IMR-90 (cell line): ENCODE results near the gene GABRR3. TPM values are rescaled to one million over a fixed set of nuclear protein-coding genes. Genes with fewer than 3 reads are reported as not detected.

Experiments
- ATAC-seq: fragments of 200-7000 bp; cut with Tn5 transposase; 2 replicates; pipeline ENCODE4 v1.9.1; 2020; ENCODE audit warnings: low read depth, mild to moderate bottlenecking, moderate library complexity
- BruUV-seq: library from RNA; stranded (reverse); fragments of 400-500 nt; replicated peaks from 2 replicates; lab custom pipeline; 2021; lab: Mats Ljungman, UMichigan
- CTCF ChIA-PET: fragments of 300-600 bp; formaldehyde crosslinking; extraction: SDS; loops from one replicate; lab custom pipeline; 2021; ENCODE audit warnings: antibody characterized with exemption; lab: Yijun Ruan, JAX
- POLR2A ChIA-PET: fragments of 300-600 bp; sonication (Branson Sonifier 250); formaldehyde crosslinking; loops from one replicate; lab custom pipeline; 2022; ENCODE audit warnings: antibody characterized with exemption; ENCODE audit not compliant: unreplicated experiment; lab: Charles Lee
- DNase-seq: peaks from one replicate; pipeline ENCODE4 v3.0.0; 2013
- H2AFZ ChIP-seq: replicated peaks from 2 replicates; pipeline ENCODE3; 2013; ENCODE audit warnings: low read length, mild to moderate bottlenecking; ENCODE audit not compliant: poor library complexity
- H2AK5ac ChIP-seq: 2 replicates; pipeline ENCODE4 v1.6.1; 2013; ENCODE audit warnings: low read depth, low read length, inconsistent platforms
- H2AK9ac ChIP-seq: replicated peaks from 2 replicates; pipeline ENCODE3; 2013; ENCODE audit warnings: mild to moderate bottlenecking, low read depth, low read length, moderate library complexity; ENCODE audit not compliant: poor library complexity
- H2BK120ac ChIP-seq: 2 replicates; pipeline ENCODE4 v1.6.1; 2013; ENCODE audit warnings: low read depth, low read length, inconsistent platforms
- H2BK15ac ChIP-seq: 3 replicates; pipeline ENCODE4 v1.6.1; 2013; ENCODE audit warnings: low read depth, low read length, inconsistent platforms
- H2BK20ac ChIP-seq: 2 replicates; pipeline ENCODE4 v1.6.1; 2013; ENCODE audit warnings: low read depth, mild to moderate bottlenecking, inconsistent platforms, low read length, moderate library complexity
- H2BK5ac ChIP-seq: 2 replicates; pipeline ENCODE4 v1.6.1; 2013; ENCODE audit warnings: mild to moderate bottlenecking, low read depth, low read length, inconsistent platforms; ENCODE audit not compliant: poor library complexity, severe bottlenecking
- H3K14ac ChIP-seq: replicated peaks from 2 replicates; pipeline ENCODE4 v1.6.1; 2013; ENCODE audit warnings: low read depth, low read length, inconsistent platforms
- H3K18ac ChIP-seq: 2 replicates; pipeline ENCODE4 v1.6.1; 2013; ENCODE audit warnings: low read depth, low read length, control low read depth
- H3K23ac ChIP-seq: 2 replicates; pipeline ENCODE4 v1.6.1; 2013; ENCODE audit warnings: low read depth, low read length, inconsistent platforms
- H3K27ac ChIP-seq: 2 replicates; pipeline ENCODE4 v1.5.1; 2013; ENCODE audit warnings: mild to moderate bottlenecking, control low read depth, low read length; ENCODE audit not compliant: insufficient read depth
- H3K27me3 ChIP-seq: 2 replicates; pipeline ENCODE4 v1.6.1; 2013; ENCODE audit warnings: low read length; ENCODE audit not compliant: control insufficient read depth, insufficient read depth
- H3K36me3 ChIP-seq: 2 replicates; pipeline ENCODE4 v1.6.1; 2013; ENCODE audit warnings: low read length, mixed read lengths; ENCODE audit not compliant: control insufficient read depth, insufficient read depth
- H3K4ac ChIP-seq: 2 replicates; pipeline ENCODE4 v1.6.1; 2013; ENCODE audit warnings: low read depth, low read length, inconsistent platforms
- H3K4me1 ChIP-seq: 2 replicates; pipeline ENCODE4 v1.6.1; 2013; ENCODE audit warnings: low read length, mixed read lengths; ENCODE audit not compliant: control insufficient read depth, insufficient read depth
- H3K4me2 ChIP-seq: 2 replicates; pipeline ENCODE4 v1.6.1; 2013; ENCODE audit warnings: low read depth, mild to moderate bottlenecking, control low read depth, low read length, moderate library complexity
- H3K4me3 ChIP-seq: 2 replicates; pipeline ENCODE4 v1.5.1; 2013; ENCODE audit warnings: low read depth, mild to moderate bottlenecking, control low read depth, low read length, moderate library complexity; ENCODE audit not compliant: insufficient read depth
- H3K56ac ChIP-seq: 2 replicates; pipeline ENCODE4 v1.6.1; 2013; ENCODE audit warnings: low read length, inconsistent platforms; ENCODE audit not compliant: insufficient read depth; ENCODE audit errors: extremely low read depth
- H3K79me1 ChIP-seq, 2 experiments: 2 replicates each; pipeline ENCODE4 v1.6.1; 2013; ENCODE audit warnings: low read length in 2 of 2, inconsistent platforms in 1 of 2, low read depth in 1 of 2
- H3K9ac ChIP-seq: 2 replicates; pipeline ENCODE4 v1.6.1; 2013; ENCODE audit warnings: low read depth, low read length, control low read depth
- H3K9me1 ChIP-seq: 2 replicates; pipeline ENCODE4 v1.6.1; 2013; ENCODE audit warnings: low read length, inconsistent platforms; ENCODE audit not compliant: insufficient read depth
- H3K9me3 ChIP-seq: 2 replicates; pipeline ENCODE4 v1.6.1; 2013; ENCODE audit warnings: low read length; ENCODE audit not compliant: control insufficient read depth, insufficient read depth
- H4K20me1 ChIP-seq: 2 replicates; pipeline ENCODE4 v1.6.1; 2013; ENCODE audit warnings: low read length, inconsistent platforms; ENCODE audit not compliant: insufficient read depth
- H4K5ac ChIP-seq: 2 replicates; pipeline ENCODE4 v1.6.1; 2013; ENCODE audit warnings: mild to moderate bottlenecking, low read depth, low read length, control low read depth
- H4K8ac ChIP-seq, 2 experiments: 2 replicates each; pipeline ENCODE4 v1.6.1; 2013; ENCODE audit warnings: low read depth in 2 of 2, low read length in 2 of 2, control low read depth in 1 of 2, inconsistent platforms in 1 of 2
- H4K91ac ChIP-seq: 2 replicates; pipeline ENCODE4 v1.6.1; 2013; ENCODE audit warnings: low read depth, low read length, inconsistent platforms; ENCODE audit not compliant: insufficient read depth
- USF2 ChIP-seq: fragments of 150-350 bp; IDR thresholded peaks from 2 replicates; pipeline ENCODE4 v1.6.1; 2017; ENCODE audit warnings: mild to moderate bottlenecking, antibody characterized with exemption, low read length, low read depth
- WGBS, 2 experiments: methylation state at CpG; one replicate each; pipeline versions ENCODE4 v1.1.5 to v1.1.7; 2013; ENCODE audit warnings: missing lambda C conversion rate in 2 of 2; ENCODE audit not compliant: insufficient read length in 1 of 2; ENCODE audit errors: extremely low coverage in 2 of 2; 5-methylcytosine and 5-hydroxymethylcytosine counted together
- dilution Hi-C: fragments of 300-500 bp; cut with HindIII; formaldehyde crosslinking; loops from one replicate; pipeline ENCODE4 v1.14.3; 2018; ENCODE audit warnings: low sequenced_read_pairs; ENCODE audit not compliant: unreplicated experiment
- in situ Hi-C: fragments of 300-500 bp; cut with MboI; formaldehyde crosslinking; loops from 3 replicates; pipeline ENCODE4 v1.14.3; 2019; ENCODE audit warnings: low sequenced_read_pairs, inconsistent platforms, mixed read lengths
- intact Hi-C: fragments of 100-400 bp; cut with micrococcal nuclease; formaldehyde crosslinking; loops from 2 replicates; pipeline ENCODE4 v1.10.0; 2022
- polyA plus RNA-seq, 3 experiments: library from polyadenylated mRNA; depleted of rRNA; stranded (reverse); fragments of >200 nt; gene quantifications; 2 replicates each; pipeline ENCODE4 v1.2.3, GENCODE V29; 2012; ENCODE audit warnings: low replicate concordance in 1 of 3
- total RNA-seq: library from RNA; depleted of rRNA; stranded (reverse); fragments of >200 nt; gene quantifications from 2 replicates; pipeline ENCODE4 v1.2.3, GENCODE V29; 2012

The GABRR3 gene
- total and polyA plus RNA-seq, 2 of the 4 experiments (the other 2 are of a cell fraction), result not detected

DNA sequence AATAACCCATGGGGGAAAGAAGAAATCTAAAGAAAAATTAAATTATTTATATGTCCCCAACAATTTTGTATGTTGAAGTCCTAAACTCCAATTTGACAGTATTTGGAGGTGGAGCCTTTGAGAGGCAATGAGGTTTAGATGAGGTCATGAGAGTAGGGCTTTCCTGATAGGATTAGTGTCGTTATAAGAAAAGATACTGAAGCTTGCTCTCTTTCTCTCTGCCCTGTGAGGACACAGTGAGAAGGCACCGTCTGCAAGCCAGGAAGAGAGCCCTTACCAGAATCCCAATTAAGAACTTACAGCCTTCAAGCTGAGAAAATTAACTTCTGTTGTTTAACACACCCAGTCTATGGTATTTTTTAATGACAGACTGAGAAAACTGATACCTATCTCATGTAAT is 35.7 kb upstream of the GABRR3 start:
- no peak overlapping the region for H2BK20ac ChIP-seq
- no TSS peak for BruUV-seq
- no peak overlapping the region for H2BK120ac ChIP-seq
- no peaks in the 10 kb centered on the region for H3K9me1 ChIP-seq
- no peaks in the 10 kb centered on the region for H3K9me3 ChIP-seq
- H2AK5ac ChIP-seq, result no peak overlapping the region
- no peak overlapping the region for H3K4ac ChIP-seq
- no peak overlapping the region for H3K4me3 ChIP-seq
- H4K20me1 ChIP-seq, result no peaks in the 10 kb centered on the region
- H4K91ac ChIP-seq, result no peak overlapping the region
- ChIA-PET POLR2A (no interaction called here), CTCF (interaction anchor here (1.1 kb wide), 1 partner anchor 118 kb away, joined by 4 read pairs; no protein-coding TSS in a partner anchor)
- intact Hi-C loops, result no loop called here
- no peak overlapping the region for H2BK5ac ChIP-seq
- DNase-seq (no peak), ATAC-seq (no peak)
- H3K56ac ChIP-seq, result no peak overlapping the region
- no peaks in the 10 kb centered on the region for H3K36me3 ChIP-seq
- no peaks in the 10 kb centered on the region for H3K79me1 ChIP-seq
- H3K27ac ChIP-seq, result no peak overlapping the region
- dilution Hi-C loops, result no loop called here
- in situ Hi-C loops, result no loop called here
- no peak overlapping the region for H3K18ac ChIP-seq
- H2BK15ac ChIP-seq, result no peak overlapping the region
- H3K14ac ChIP-seq, result no peak overlapping the region
- WGBS, 2 experiments, result no CpG with 5 or more reads among the region's 2 CpGs
- H3K23ac ChIP-seq, result no peak overlapping the region
- H3K9ac ChIP-seq, result no peak overlapping the region
- H4K8ac ChIP-seq, result no peak overlapping the region
- no peaks in the 10 kb centered on the region for H3K27me3 ChIP-seq
- H3K4me1 ChIP-seq, result no peaks in the 10 kb centered on the region
- H2AFZ ChIP-seq, result no peak overlapping the region
- H2AK9ac ChIP-seq, result no peak overlapping the region
- no peak for TF ChIP-seq USF2
- no peak overlapping the region for H3K4me2 ChIP-seq
- no peak overlapping the region for H4K5ac ChIP-seq
